Renal cortex interstitium (tissue), 11 donors: Measurements from ENCODE around the gene GUCY2D. TPM values are rescaled to one million over a fixed set of nuclear protein-coding genes. Genes with fewer than 3 reads are reported as not detected.

Source experiments
- DNase-seq, 11 donors: peaks; one replicate each; pipeline ENCODE4 v3.0.0-alpha.2; 2013; ENCODE audit warnings: low read depth in 9 of 11, low spot score in 4 of 11; ENCODE audit errors: extremely low read depth in 1 of 11
- polyA plus RNA-seq, 3 donors: library from polyadenylated mRNA; unstranded; fragments of 120-200 nt; gene quantifications; one replicate each; pipeline ENCODE4 v1.2.1, GENCODE V29; 2013; ENCODE audit not compliant: insufficient read length in 3 of 3

The GUCY2D gene
- polyA plus RNA-seq, 3 donors = 0.26 to 0.78 (median 0.47) TPM

DNA sequence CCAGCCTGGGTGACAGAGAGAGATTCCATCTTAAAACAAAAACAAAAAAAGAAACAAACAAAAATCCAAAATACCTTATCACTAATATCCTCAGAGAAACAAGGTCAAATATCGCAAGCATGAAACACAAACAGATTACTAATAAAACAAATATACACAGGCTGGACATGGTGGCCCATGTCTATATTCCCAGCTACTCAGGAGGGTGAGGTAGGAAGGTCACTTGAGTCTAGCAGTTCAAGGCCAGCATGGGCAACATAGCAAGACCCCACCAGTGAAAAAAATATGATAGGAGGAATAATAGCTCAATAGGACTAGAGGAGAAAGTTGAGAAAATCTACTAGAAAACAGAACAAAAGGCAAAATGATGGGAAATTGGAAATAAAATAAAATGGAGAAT is 29.5 kb downstream of the GUCY2D start:
- no peak for DNase-seq

DNA sequence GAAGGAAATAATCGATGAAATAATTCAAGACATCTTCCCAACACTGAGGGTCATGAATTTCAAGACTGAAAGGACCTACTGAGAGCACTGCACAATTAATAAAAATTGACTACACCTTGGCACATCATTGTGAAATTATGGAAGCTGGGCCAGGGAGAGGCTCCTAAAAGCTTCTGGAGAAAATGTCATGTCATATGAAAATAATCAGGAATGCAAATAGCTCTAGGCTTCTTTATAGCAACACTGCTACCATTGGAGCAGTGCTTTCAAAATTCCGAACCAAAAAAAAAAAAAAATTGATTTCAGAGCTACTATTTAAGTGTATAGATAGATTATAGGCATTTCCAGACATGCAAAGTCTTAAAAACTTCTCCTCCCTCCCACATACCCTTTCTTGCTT is 30.0 kb downstream of the GUCY2D start:
- no peak for DNase-seq

DNA sequence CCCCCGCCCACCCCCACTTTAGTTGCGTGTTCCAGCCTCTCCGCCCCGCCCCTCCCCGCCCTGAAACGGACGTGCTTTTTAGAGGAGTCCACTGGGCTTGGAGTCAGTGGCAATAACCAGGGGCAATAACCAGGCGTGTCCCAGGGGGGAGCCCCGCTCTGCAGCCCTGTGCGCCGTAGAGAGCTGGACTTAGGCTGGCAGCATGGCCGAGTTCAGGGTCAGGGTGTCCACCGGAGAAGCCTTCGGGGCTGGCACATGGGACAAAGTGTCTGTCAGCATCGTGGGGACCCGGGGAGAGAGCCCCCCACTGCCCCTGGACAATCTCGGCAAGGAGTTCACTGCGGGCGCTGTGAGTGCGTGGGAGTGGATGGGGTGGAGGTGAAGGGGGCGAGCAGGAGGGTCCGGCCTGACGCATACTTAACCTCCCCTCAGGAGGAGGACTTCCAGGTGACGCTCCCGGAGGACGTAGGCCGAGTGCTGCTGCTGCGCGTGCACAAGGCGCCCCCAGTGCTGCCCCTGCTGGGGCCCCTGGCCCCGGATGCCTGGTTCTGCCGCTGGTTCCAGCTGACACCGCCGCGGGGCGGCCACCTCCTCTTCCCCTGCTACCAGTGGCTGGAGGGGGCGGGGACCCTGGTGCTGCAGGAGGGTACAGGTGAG is 36.7 kb downstream of the GUCY2D start, which contains the start of gene ALOX15B:
ALOX15B (plus strand) TSS at position 106 of the 657 bp plus-strand sequence; CDS start at position 203, 97 bp downstream.
- DNase-seq = no peak

DNA sequence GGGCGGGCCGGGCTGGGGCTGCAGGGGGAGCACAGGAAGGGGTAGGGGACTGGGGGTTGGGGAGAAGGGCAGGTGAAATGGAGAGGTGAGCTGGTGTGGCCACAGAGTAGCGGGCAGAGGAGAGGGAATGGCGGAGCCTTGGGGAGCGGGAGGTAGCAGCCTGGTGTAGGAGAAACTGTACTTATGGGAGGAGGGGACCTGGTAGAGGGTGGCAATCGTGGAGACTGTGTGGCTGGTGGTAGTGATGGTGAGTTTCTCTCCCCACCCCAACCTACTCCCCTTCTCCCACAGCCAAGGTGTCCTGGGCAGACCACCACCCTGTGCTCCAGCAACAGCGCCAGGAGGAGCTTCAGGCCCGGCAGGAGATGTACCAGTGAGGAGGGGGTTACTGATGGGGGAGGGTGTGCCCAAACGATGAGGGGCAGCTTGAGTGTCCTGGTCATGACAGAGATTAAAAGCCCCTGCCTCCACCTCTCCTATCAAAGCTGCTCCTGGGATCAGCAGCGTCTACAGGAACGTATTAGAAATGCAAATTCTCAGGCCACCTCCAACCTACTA is 37.3 kb downstream of the GUCY2D start:
- no peak for DNase-seq

DNA sequence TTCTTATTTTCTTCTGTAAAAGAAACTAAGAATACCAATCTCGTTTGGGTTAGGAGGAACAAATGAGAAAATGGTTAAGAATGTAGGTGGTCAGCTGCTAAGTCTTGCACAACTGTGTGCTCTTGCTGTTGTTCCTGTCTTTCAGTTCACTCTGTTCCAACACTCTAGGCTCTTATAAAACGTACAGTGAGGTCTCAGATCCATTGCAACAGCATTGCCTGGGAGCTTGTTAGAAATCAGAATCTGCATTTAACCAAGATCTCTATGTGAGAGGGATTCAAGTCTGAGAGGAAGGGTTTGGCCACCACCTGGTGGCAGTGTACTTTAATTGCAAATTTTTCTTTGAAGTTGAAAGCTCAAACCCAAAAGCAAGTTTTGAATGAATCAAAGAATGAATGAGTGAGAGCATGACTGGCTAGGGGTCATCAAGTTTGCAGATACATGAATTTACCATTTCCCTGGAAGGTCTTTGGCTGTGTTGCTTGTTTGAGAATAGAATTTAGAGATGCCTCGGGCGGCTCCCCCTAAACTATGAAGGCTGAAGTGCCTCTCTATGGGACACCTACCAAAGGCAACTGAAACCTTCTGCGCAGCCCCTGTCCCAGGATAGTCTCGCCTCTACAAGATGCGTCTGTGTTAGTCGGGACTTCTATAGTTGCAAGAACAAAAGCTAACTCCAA is 39.0 kb downstream of the GUCY2D start:
- no peak for DNase-seq

DNA sequence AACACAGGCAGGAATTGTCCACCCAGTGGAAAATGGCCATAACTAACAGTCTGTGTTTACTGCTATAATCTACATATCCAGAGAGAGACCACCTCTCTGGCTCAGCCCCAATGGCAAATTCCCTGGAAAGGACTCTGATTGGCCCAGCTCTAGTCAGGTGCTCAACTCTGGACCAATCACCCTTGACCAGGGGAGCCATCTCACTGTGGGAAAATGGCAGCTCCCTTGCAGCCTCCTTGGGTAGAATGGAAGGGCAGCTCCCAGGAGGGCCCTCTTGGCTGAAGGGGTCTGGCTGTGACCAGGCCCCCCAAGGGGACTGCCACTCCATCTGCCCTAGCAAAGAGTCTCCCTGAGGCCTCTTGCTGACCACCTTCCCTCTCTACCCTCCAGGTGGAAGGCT is 39.6 kb downstream of the GUCY2D start:
- no peak for DNase-seq

DNA sequence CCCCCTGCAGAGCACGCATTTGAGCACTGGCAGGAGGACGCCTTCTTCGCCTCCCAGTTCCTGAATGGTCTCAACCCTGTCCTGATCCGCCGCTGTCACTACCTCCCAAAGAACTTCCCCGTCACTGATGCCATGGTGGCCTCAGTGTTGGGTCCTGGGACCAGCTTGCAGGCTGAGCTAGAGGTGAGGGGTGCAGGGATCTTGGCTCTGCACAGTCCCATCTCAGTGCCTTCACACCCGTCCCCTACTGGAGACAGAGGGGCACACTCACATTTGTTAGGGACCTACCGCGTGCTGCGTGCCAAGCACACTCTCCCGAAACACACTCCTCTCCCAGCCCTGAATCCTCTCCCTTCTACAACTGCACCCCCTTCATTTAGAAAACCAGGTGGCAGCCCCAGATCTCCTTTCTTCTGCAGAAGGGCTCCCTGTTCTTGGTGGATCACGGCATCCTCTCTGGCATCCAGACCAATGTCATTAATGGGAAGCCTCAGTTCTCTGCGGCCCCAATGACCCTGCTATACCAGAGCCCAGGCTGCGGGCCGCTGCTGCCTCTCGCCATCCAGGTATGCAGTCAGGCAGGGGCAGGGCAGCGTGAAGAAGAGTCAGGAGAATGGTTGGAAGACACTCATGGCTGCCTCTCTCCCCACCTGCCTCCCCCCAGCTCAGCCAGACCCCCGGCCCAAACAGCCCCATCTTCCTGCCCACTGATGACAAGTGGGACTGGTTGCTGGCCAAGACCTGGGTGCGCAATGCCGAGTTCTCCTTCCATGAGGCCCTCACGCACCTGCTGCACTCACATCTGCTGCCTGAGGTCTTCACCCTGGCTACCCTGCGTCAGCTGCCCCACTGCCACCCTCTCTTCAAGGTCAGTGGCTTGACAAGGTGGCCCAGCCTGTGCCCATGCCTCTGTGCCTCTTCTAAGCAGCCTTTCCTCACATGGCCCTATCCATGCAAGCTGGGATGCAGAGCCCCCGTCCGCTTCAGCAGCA is 42.7 kb downstream of the GUCY2D start:
- no peak for DNase-seq

DNA sequence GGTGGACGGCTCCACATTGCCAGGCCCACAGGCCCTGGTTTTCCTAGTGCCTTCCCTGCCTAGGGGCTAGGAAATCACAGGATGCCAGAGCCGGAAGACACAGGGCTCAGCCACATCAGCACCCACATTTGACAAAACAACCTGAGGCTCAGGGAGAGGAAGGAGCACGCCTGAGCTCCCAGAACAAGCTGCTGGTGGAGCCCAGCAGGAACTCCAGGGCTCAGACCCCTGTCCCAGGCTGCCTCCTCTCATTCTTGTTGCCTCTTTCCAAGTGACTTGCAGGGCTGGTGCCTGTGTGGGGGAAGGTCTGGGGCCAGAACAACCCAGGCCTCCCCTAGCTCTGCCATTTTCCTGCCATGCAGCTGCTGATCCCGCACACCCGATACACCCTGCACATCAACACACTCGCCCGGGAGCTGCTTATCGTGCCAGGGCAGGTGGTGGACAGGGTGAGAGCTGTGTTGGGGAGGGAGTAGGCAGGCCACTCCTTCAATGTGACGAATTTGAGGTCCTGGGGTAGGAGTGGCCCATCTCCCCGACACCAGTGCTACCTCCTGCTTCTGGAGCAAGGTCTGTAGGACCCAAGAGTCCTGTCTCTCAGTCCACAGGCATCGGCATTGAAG is 44.0 kb downstream of the GUCY2D start:
- no peak for DNase-seq

DNA sequence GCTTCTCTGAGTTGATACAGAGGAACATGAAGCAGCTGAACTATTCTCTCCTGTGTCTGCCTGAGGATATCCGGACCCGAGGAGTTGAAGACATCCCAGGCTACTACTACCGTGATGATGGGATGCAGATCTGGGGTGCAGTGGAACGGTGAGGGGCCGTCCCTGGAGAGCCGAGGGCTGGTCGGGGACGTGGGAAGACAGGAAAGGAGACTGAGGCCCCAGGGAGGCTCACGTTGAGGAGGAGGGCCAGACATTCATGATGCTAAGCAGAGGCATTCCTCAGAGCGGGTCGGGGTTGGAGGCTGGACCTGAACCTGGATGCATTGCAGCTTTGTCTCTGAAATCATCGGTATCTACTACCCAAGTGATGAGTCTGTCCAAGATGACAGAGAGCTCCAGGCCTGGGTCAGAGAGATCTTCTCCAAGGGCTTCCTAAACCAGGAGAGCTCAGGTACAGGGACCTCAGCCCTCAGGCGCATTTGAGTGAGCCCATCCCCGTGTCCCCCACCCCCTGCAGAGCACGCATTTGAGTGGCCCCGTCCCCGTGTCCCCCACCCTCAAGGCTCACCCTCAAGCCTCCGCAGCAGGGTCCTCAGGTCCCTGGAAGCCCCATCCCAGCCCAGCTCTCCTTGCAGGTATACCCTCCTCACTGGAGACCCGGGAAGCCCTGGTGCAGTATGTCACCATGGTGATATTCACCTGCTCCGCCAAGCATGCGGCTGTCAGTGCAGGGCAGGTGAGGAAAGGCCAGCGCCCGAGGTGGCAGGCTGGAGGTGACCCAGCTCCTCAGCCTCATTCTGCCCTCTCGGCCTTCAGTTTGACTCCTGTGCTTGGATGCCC is 44.7 kb downstream of the GUCY2D start:
- DNase-seq = no peak

DNA sequence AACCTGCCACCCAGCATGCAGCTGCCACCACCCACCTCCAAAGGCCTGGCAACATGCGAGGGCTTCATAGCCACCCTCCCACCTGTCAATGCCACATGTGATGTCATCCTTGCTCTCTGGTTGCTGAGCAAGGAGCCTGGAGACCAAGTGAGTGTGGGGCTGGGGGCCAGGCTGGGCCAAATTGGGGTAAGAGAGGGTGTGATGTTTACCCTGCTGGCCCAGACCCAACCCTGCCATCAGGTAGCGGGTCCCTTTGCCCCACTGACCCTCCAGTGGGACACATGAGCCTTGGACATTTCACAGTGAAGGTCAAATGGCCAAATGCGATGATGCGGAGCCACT is 45.3 kb downstream of the GUCY2D start:
- no peak for DNase-seq

DNA sequence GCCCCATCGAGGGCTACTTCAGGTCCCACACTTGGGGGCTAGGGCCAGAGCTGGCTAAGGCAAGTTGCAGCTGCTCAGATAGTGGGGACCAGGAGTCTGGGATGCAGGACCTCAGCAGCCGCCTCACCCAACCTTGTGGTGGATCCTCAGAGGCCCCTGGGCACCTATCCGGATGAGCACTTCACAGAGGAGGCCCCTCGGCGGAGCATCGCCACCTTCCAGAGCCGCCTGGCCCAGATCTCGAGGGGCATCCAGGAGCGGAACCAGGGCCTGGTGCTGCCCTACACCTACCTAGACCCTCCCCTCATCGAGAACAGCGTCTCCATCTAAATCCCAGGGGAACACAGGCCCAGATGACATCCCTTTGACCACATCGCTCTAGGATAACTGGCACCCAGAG is 45.8 kb downstream of the GUCY2D start:
- no peak for DNase-seq

DNA sequence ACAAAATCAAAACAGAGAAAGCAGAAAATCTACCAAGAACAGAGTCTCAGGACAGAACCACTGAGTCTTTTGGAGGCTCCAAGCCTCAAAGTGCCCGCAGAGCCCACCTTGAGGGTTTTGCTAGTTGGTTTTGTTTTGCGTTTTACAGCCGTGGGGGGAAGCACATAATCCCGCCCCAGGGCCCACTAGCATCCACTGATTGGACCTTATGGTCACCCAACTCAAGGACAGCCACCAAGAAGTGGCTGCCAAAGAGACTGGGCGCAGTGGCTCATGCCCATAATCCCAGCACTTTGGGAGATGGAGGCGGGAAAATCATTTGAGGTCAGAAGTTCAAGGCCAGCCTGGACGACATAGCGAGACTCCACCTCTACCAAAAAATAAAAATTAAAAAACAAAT is 46.3 kb downstream of the GUCY2D start:
- no peak for DNase-seq

DNA sequence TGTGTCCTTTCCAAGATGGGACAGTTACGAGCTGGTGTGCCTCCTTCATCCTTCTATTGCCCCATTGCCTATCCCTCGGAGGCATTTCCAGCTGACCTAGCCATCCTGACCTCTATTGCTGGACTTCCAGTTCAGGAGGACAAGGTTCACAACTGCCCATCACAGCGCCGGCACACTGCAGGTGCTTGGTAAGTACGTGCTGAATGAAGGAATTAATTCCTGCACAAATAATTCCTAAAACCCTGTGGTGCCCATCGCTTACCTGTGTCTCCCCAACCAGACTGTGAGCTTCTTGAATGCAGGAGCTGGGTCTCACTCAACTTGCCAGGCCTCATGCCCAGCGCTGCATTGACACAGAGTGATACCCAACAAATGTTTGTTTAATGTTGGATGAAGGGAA is 49.4 kb downstream of the GUCY2D start:
- no peak for DNase-seq

DNA sequence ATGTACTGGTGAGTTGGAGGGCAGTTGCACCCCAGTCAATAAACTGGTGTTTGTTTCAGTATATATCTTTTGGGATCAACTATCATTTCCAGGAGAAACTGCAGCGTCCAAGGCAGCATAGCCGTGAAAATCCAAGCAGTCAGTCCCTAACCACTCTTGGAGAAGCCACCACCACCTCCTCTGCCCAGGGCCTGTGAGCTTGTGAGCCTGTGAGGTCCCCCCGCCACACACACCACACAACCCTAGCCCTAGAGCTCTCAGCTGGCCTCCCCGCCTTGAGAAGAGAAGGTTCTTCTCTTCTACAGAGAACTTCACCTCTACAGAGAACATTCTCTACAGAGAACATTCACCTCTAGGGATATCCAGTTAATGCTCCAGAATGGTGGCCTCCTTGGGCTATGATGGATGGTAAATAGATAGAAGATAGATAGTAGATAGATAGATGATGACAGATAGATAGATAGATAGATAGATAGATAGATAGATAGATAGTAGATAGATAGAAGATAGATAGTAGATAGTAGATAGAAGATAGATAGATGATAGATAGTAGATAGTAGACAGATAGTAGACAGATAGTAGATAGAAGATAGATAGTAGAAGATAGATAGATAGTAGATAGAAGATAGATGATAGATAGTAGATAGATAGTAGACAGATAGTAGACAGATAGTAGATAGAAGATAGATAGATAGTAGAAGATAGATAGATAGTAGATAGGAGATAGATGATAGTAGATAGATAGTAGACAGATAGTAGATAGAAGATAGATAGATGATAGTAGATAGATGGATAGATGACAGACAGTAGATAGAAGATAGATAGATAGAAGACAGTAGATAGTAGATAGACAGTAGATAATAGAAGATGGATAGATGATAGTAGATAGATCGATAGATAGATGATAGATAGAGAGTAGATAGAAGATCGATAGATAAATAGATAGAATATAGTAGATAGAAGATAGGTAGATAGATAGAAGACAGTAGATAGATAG is 50.1 kb downstream of the GUCY2D start:
- no peak for DNase-seq

DNA sequence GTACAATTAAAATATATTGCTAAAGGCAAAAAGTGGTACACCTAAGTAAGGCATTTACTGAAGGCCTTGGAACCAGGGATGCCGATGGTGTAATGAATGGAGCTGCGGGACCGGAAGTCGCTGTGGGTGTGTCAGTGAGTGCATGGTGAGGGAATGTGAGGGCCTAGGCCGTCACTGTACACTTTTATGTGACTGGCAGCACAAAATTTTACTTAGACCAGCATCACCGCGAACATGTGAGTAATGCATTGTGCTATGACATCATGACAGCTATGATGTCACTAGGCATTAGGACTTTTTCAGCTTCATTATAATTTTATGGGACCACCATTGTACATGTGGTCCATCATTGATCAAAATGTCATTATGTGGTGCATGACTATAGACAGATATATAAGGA is 51.2 kb downstream of the GUCY2D start:
- no peak for DNase-seq

DNA sequence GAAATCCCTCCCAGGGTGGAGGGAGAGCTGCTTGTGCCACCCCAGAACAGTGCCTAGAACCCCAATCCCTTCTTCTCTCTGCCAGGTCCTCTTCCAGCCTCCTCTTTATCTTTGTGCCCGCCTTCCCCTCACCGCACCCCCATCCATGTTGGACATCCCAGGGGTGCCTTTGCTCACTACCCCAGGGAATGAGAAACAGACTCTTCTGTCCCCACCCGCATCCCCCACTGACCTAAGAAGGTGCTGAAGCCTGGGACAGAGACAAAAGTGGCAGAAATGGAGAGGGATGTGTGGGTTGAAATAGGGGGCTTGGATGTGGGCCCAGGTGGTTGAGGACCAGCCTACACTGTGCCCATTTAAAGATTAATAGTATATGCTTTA is 53.4 kb downstream of the GUCY2D start:
- no peak for DNase-seq
